ENCODE measurements around the gene RAD52. TPM values are rescaled to one million over a fixed set of nuclear protein-coding genes. Genes with fewer than 3 reads are reported as not detected.

RAD52 gene
- total and polyA plus RNA-seq, 2 donors (not counting 1 experiment from before 2014, with no cell fraction given) = 22.9 to 27.6 TPM

DNA sequence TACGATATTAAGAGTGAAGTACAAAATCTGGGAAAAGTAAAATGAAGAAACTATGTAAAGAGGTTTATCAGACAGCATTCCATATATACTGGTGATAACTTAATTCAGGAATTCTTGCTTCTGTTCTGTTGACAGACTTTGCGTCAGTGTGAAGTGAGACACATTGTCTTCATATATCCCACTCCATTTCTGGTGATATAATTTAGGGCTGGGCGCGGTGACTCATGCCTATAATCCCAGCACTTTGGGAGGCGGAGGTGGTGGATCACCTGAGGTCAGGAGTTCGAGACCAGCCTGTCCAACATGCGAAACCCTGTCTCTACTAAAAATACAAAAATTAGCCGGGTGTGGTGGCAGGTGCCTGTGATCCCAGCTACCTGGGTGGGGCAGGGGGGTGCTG is 20.3 kb upstream of the RAD52 start:
- Mint-ChIP-seq H3K9me3 (ENCODE audit: insufficient read depth) (no peaks in the 10 kb centered on the region), H3K4me1 (no peaks in the 10 kb centered on the region), H3K4me3 (no peak overlapping the region), H3K27ac (no peak overlapping the region), H3K27me3 (no peaks in the 10 kb centered on the region)
- Histone ChIP-seq H4K20me1 (ENCODE audit: control insufficient read depth, insufficient read depth, low read length, poor library complexity, severe bottlenecking) (no peaks in the 10 kb centered on the region), H3K4me1 (ENCODE audit: control insufficient read depth in 2 of 2, insufficient read depth in 2 of 2, low read length in 2 of 2) (no peaks in the 10 kb centered on the region), H3K9ac (ENCODE audit: low read length) (no peak overlapping the region), H2AFZ (ENCODE audit: insufficient read depth, low read depth, low read length, poor library complexity, severe bottlenecking) (no peak overlapping the region), H3K36me3 (replicated peaks in 1 of 2; ENCODE audit: control extremely low read depth in 1 of 2, control insufficient read depth in 1 of 2, extremely low read depth in 1 of 2, insufficient read depth in 2 of 2, low read length in 1 of 2) (no peaks in the 10 kb centered on the region), H3K9me3 (ENCODE audit: control extremely low read depth in 1 of 3, control insufficient read depth in 2 of 3, insufficient read depth in 1 of 3, low read length in 2 of 3) (no peaks in the 10 kb centered on the region), H3K4me3 (ENCODE audit: control extremely low read depth in 1 of 5, extremely low read depth in 1 of 5, insufficient read depth in 1 of 5, low read depth in 2 of 5, low read length in 4 of 5) (no peak overlapping the region), H3K4me2 (replicated peaks; ENCODE audit: low read depth, low read length, poor library complexity, severe bottlenecking) (no peak overlapping the region), H3K27me3 (replicated peaks in 1 of 4; ENCODE audit: control extremely low read depth in 1 of 4, control insufficient read depth in 3 of 4, insufficient read depth in 4 of 4, low read length in 3 of 4) (no peaks in the 10 kb centered on the region), H3K79me2 (ENCODE audit: control insufficient read depth, insufficient read depth, low read length) (no peaks in the 10 kb centered on the region), H3K27ac (ENCODE audit: low read length in 2 of 2) (no peak overlapping the region)
- no CpG with 5 or more reads among the region's 8 CpGs for WGBS (ENCODE audit: insufficient coverage)
- CTCF ChIA-PET = no interaction called here
- POLR2A ChIA-PET = no interaction called here
- no peak for TF ChIP-seq EZH2 (IDR thresholded peaks at IDR 0.05; ENCODE audit: borderline replicate concordance, insufficient read depth, low read depth, low read length, poor library complexity, severe bottlenecking)
- no peak for TF ChIP-seq CTCF (IDR thresholded peaks at IDR 0.05)
- DNase-seq = no peak
- intact Hi-C loops (cut with micrococcal nuclease) = no loop called here
- ATAC-seq (ENCODE audit: low read depth) = no peak

DNA sequence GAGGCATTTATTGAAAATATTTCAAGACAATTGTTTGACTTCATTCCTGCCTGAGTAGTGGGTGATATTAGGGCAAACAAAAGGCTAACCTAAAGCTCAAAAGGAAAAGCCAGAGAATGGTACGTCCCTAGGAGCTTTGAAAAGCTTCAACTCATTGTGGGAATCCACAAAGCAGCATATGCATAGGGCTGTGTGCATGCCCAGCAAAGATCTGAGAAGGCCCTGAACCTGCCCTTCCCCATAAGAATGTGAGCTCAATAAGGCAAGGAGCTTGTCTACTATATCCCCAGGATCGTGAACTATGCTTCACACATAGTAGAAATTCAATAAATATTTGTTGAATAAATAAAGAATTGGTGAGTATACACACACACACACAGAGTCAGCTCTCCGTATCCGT is 19.1 kb upstream of the RAD52 start:
- Mint-ChIP-seq H3K4me1 (no peaks in the 10 kb centered on the region), H3K27ac (no peak overlapping the region), H3K9me3 (ENCODE audit: insufficient read depth) (no peaks in the 10 kb centered on the region), H3K27me3 (no peaks in the 10 kb centered on the region), H3K4me3 (no peak overlapping the region)
- Histone ChIP-seq H4K20me1 (ENCODE audit: control insufficient read depth, insufficient read depth, low read length, poor library complexity, severe bottlenecking) (no peaks in the 10 kb centered on the region), H3K4me1 (ENCODE audit: control insufficient read depth in 2 of 2, insufficient read depth in 2 of 2, low read length in 2 of 2) (no peaks in the 10 kb centered on the region), H3K27me3 (replicated peaks in 1 of 4; ENCODE audit: control extremely low read depth in 1 of 4, control insufficient read depth in 3 of 4, insufficient read depth in 4 of 4, low read length in 3 of 4) (no peaks in the 10 kb centered on the region), H3K9ac (ENCODE audit: low read length) (no peak overlapping the region), H3K27ac (ENCODE audit: low read length in 2 of 2) (no peak overlapping the region), H3K9me3 (ENCODE audit: control extremely low read depth in 1 of 3, control insufficient read depth in 2 of 3, insufficient read depth in 1 of 3, low read length in 2 of 3) (no peaks in the 10 kb centered on the region), H2AFZ (ENCODE audit: insufficient read depth, low read depth, low read length, poor library complexity, severe bottlenecking) (no peak overlapping the region), H3K36me3 (replicated peaks in 1 of 2; ENCODE audit: control extremely low read depth in 1 of 2, control insufficient read depth in 1 of 2, extremely low read depth in 1 of 2, insufficient read depth in 2 of 2, low read length in 1 of 2) (no peaks in the 10 kb centered on the region), H3K79me2 (ENCODE audit: control insufficient read depth, insufficient read depth, low read length) (no peaks in the 10 kb centered on the region), H3K4me2 (replicated peaks; ENCODE audit: low read depth, low read length, poor library complexity, severe bottlenecking) (no peak overlapping the region), H3K4me3 (ENCODE audit: control extremely low read depth in 1 of 5, extremely low read depth in 1 of 5, insufficient read depth in 1 of 5, low read depth in 2 of 5, low read length in 4 of 5) (no peak overlapping the region)
- ChIA-PET POLR2A (no interaction called here), CTCF (interaction anchor here (0.5 kb wide), 1 partner anchor 649 kb away, joined by 3 read pairs; no protein-coding TSS in a partner anchor)
- DNase-seq = no peak
- no peak for ATAC-seq (ENCODE audit: low read depth)
- intact Hi-C loops (cut with micrococcal nuclease) = no loop called here
- no peak for TF ChIP-seq CTCF (IDR thresholded peaks at IDR 0.05)
- no peak for TF ChIP-seq EZH2 (IDR thresholded peaks at IDR 0.05; ENCODE audit: borderline replicate concordance, insufficient read depth, low read depth, low read length, poor library complexity, severe bottlenecking)
- WGBS (ENCODE audit: insufficient coverage) = 100% methylated on average over 1 of the region's 4 CpGs
